ENCODE data around the gene ZNF597. TPM values are rescaled to one million over a fixed set of nuclear protein-coding genes. Genes with fewer than 3 reads are reported as not detected.

ZNF597 gene
- total and polyA plus RNA-seq, 10 of the 15 experiments (the other 5 are each of a cell fraction or from before 2014, with no cell fraction given), result 0.80 to 2.8 (median 2.0) TPM

GRCh38 chr16:3479654-3480216, 36.4 kb upstream of the ZNF597 start:
- H3K4me2 ChIP-seq (ENCODE audit: control insufficient read depth, insufficient read depth), result no peak overlapping the region
- H4K20me1 ChIP-seq (ENCODE audit: control insufficient read depth, insufficient read depth), result no peaks in the 10 kb centered on the region
- in situ Hi-C loops (cut with MboI) (no loop called here), intact Hi-C loops (cut with micrococcal nuclease; ENCODE audit: unreplicated experiment) (no loop called here)
- H3K9ac ChIP-seq (ENCODE audit: control insufficient read depth, insufficient read depth, low read length), result no peak overlapping the region
- H3K27ac ChIP-seq (ENCODE audit: control insufficient read depth, insufficient read depth), result no peak overlapping the region
- H3K79me2 ChIP-seq (ENCODE audit: control insufficient read depth, insufficient read depth, low read length), result peaks cover 2% of the 10 kb centered on the region; the same call in 1 of the 2 replicates
- H3K9me3 ChIP-seq (replicated peaks; ENCODE audit: control insufficient read depth, insufficient read depth, low read length), result no peaks in the 10 kb centered on the region
- FAIRE-seq, result no peak
- H3K36me3 ChIP-seq (ENCODE audit: control insufficient read depth in 2 of 2, insufficient read depth in 2 of 2, low read length in 1 of 2), result peaks cover 5 to 34% of the 10 kb centered on the region in 2 experiments; a peak in 3 of 4 replicates
- POLR2A ChIA-PET, result no interaction called here
- TF ChIP-seq NRF1 (conservative IDR thresholded peaks at IDR 0.05; ENCODE audit: low read depth, low read length), result no peak
- TF ChIP-seq ZBTB33 (IDR thresholded peaks at IDR 0.05), result peak; percentile 63; the same call in 1 of the 2 replicates
- H3K27me3 ChIP-seq (replicated peaks in 1 of 2; ENCODE audit: control insufficient read depth in 2 of 2, insufficient read depth in 2 of 2, low read length in 1 of 2), result no peaks in the 10 kb centered on the region
- no peak for ATAC-seq
- DNase-seq (ENCODE audit: low read depth, low spot score), result no peak
- RAD21 ChIA-PET (ENCODE audit: unreplicated experiment), result no interaction called here
- H2AFZ ChIP-seq (ENCODE audit: control insufficient read depth, low read depth, low read length), result no peak overlapping the region
- BruUV-seq (replicated peaks), result no TSS peak
- 68% methylated on average over 12 of the region's 12 CpGs for WGBS (ENCODE audit: insufficient coverage, insufficient replicate concordance, low lambda C conversion rate, missing lambda C conversion rate)
- CTCF ChIA-PET, result no interaction called here
- SMC1A ChIA-PET (ENCODE audit: uncharacterized antibody, unreplicated experiment), result no interaction called here
- no peak overlapping the region for H3K4me3 ChIP-seq
- H3K4me1 ChIP-seq (ENCODE audit: control insufficient read depth, insufficient read depth, low read length), result no peaks in the 10 kb centered on the region

GRCh38 chr16:3478242-3478925, 35.1 kb upstream of the ZNF597 start:
- SMC1A ChIA-PET (ENCODE audit: uncharacterized antibody, unreplicated experiment), result no interaction called here
- no TSS peak for BruUV-seq (replicated peaks)
- no peaks in the 10 kb centered on the region for H3K27me3 ChIP-seq (replicated peaks in 1 of 2; ENCODE audit: control insufficient read depth in 2 of 2, insufficient read depth in 2 of 2, low read length in 1 of 2)
- H4K20me1 ChIP-seq (ENCODE audit: control insufficient read depth, insufficient read depth), result no peaks in the 10 kb centered on the region
- intact Hi-C loops (cut with micrococcal nuclease; ENCODE audit: unreplicated experiment) (no loop called here), in situ Hi-C loops (cut with MboI) (no loop called here)
- peaks cover 5 to 22% of the 10 kb centered on the region in 2 experiments; a peak in 3 of 4 replicates for H3K36me3 ChIP-seq (ENCODE audit: control insufficient read depth in 2 of 2, insufficient read depth in 2 of 2, low read length in 1 of 2)
- DNase-seq (ENCODE audit: low read depth, low spot score) (no peak), FAIRE-seq (no peak), ATAC-seq (no peak)
- H3K4me2 ChIP-seq (ENCODE audit: control insufficient read depth, insufficient read depth), result no peak overlapping the region
- no peak overlapping the region for H2AFZ ChIP-seq (ENCODE audit: control insufficient read depth, low read depth, low read length)
- H3K9ac ChIP-seq (ENCODE audit: control insufficient read depth, insufficient read depth, low read length), result no peak overlapping the region
- H3K27ac ChIP-seq (ENCODE audit: control insufficient read depth, insufficient read depth), result no peak overlapping the region
- H3K79me2 ChIP-seq (ENCODE audit: control insufficient read depth, insufficient read depth, low read length), result peaks cover 3% of the 10 kb centered on the region; the same call in 1 of the 2 replicates
- POLR2A ChIA-PET, result no interaction called here
- no peaks in the 10 kb centered on the region for H3K4me1 ChIP-seq (ENCODE audit: control insufficient read depth, insufficient read depth, low read length)
- H3K9me3 ChIP-seq (replicated peaks; ENCODE audit: control insufficient read depth, insufficient read depth, low read length), result peaks cover under 1% of the 10 kb centered on the region; the same call in 2 of the 3 replicates
- no peak overlapping the region for H3K4me3 ChIP-seq
- CTCF ChIA-PET, result no interaction called here
- RAD21 ChIA-PET (ENCODE audit: unreplicated experiment), result no interaction called here
- WGBS (ENCODE audit: insufficient coverage, insufficient replicate concordance, low lambda C conversion rate, missing lambda C conversion rate), result 78% methylated on average over 11 of the region's 11 CpGs
- TF ChIP-seq ZNF274 (IDR thresholded peaks at IDR 0.05; ENCODE audit: insufficient read depth, insufficient read length) (no peak), BRCA1 (IDR thresholded peaks at IDR 0.05; ENCODE audit: low read depth, low read length) (no peak), SMAD5 (IDR thresholded peaks at IDR 0.05; ENCODE audit: low read depth) (no peak), USF2 (IDR thresholded peaks at IDR 0.05; ENCODE audit: borderline replicate concordance, low read depth, low read length) (no peak), ZNF24 (IDR thresholded peaks at IDR 0.05) (no peak), MAX (IDR thresholded peaks at IDR 0.05; ENCODE audit: low read depth, low read length) (no peak), IRF3 (IDR thresholded peaks at IDR 0.05) (no peak)
